Naive B cell (primary cell): ENCODE measurements around the gene CACNG7. TPM values are rescaled to one million over a fixed set of nuclear protein-coding genes. Genes with fewer than 3 reads are reported as not detected.
"Not testable (repeated sequence)": the region's sequence is repeated elsewhere in the genome, so short reads cannot be mapped to it uniquely, and the experiment has no call there.

ENCODE experiments used
- ATAC-seq, 2 donors: fragments of 150-1000 bp; cut with Tn5 transposase; 2 replicates each; pipeline ENCODE4 v1.10.0; 2021; ENCODE audit warnings: low read depth in 2 of 2, mild to moderate bottlenecking in 2 of 2, moderate library complexity in 2 of 2
- DNase-seq: peaks from one replicate; pipeline ENCODE4 v3.0.0; 2022
- H3K27ac Mint-ChIP-seq, 6 donors: one replicate each; pipeline ENCODE4 v1.8.0; 2020 to 2022; ENCODE audit warnings: mild to moderate bottlenecking in 6 of 6, mixed read lengths in 6 of 6, moderate library complexity in 5 of 6, inconsistent platforms in 2 of 6
- H3K27me3 Mint-ChIP-seq, 3 donors: one replicate each; pipeline ENCODE4 v1.8.0; 2021 to 2022; ENCODE audit warnings: mixed read lengths in 3 of 3, mild to moderate bottlenecking in 1 of 3
- H3K36me3 Mint-ChIP-seq, 2 donors: one replicate each; pipeline ENCODE4 v1.8.0; 2020 to 2022; ENCODE audit warnings: mixed read lengths in 2 of 2, inconsistent platforms in 1 of 2, mild to moderate bottlenecking in 1 of 2
- H3K4me1 Mint-ChIP-seq, 3 donors: one replicate each; pipeline ENCODE4 v1.8.0; 2020 to 2022; ENCODE audit warnings: mixed read lengths in 3 of 3, inconsistent platforms in 1 of 3, mild to moderate bottlenecking in 1 of 3, moderate library complexity in 1 of 3
- H3K4me3 Mint-ChIP-seq, 8 donors: one replicate each; pipeline ENCODE4 v1.8.0; 2020 to 2022; ENCODE audit warnings: mild to moderate bottlenecking in 8 of 8, mixed read lengths in 8 of 8, moderate library complexity in 8 of 8, inconsistent platforms in 2 of 8
- H3K9me3 Mint-ChIP-seq, 7 donors: one replicate each; pipeline ENCODE4 v1.8.0; 2020 to 2022; ENCODE audit warnings: mixed read lengths in 7 of 7, mild to moderate bottlenecking in 5 of 7, inconsistent platforms in 2 of 7, moderate library complexity in 1 of 7
- polyA plus RNA-seq, 6 donors: library from polyadenylated mRNA; unstranded; fragments of 300-500 nt; fragmentation: Illumina TruSeq; gene quantifications; one replicate each; pipeline ENCODE4 v1.2.3, GENCODE V29; 2021; ENCODE audit warnings: low read depth in 6 of 6

CACNG7 gene
- polyA plus RNA-seq, 6 donors from 2014 or later = not detected

GRCh38 chr19:53912653-53913052 is 3.6 kb downstream of the CACNG7 start:
- H3K27ac Mint-ChIP-seq = no peak overlapping the region
- ATAC-seq (no peak), DNase-seq (no peak)
- no peak overlapping the region for H3K4me3 Mint-ChIP-seq
- peaks cover 2 to 15% (median 12%) of the 10 kb centered on the region in 7 donors for H3K9me3 Mint-ChIP-seq
- H3K27me3 Mint-ChIP-seq = peaks cover 64 to 91% (median 69%) of the 10 kb centered on the region in 3 donors
- peaks cover 18 to 28% (median 20%) of the 10 kb centered on the region in 3 donors for H3K4me1 Mint-ChIP-seq
- peaks cover 0 to 48% of the 10 kb centered on the region in 2 donors for H3K36me3 Mint-ChIP-seq

- Mint-ChIP-seq H3K27ac (peak overlapping the region in 1 of 6 donors; percentile 19), H3K4me1 (peaks cover 1 to 7% (median 3%) of the 10 kb centered on the region in 3 donors), H3K27me3 (peaks cover 48 to 75% (median 50%) of the 10 kb centered on the region in 3 donors), H3K36me3 (peaks cover 0 to 27% of the 10 kb centered on the region in 2 donors), H3K9me3 (peaks cover 0 to 12% (median 8%) of the 10 kb centered on the region in 7 donors), H3K4me3 (peak overlapping the region in 2 of 8 donors; percentile 16 to 75)
- ATAC-seq (peak in 1 of 2 donors; percentile 28), DNase-seq (no peak)
Observed at GRCh38 chr19:53915000-53915399, 5.9 kb downstream of the CACNG7 start.

- H3K36me3 Mint-ChIP-seq = peaks cover 0 to 19% of the 10 kb centered on the region in 2 donors
- DNase-seq = no peak
- H3K4me3 Mint-ChIP-seq = no peak overlapping the region
- ATAC-seq = no peak
- H3K27me3 Mint-ChIP-seq = peaks cover 37 to 65% (median 41%) of the 10 kb centered on the region in 3 donors
- no peak overlapping the region for H3K27ac Mint-ChIP-seq
- no peaks in the 10 kb centered on the region for H3K4me1 Mint-ChIP-seq
- H3K9me3 Mint-ChIP-seq = peaks cover 0 to 12% (median 8%) of the 10 kb centered on the region in 7 donors
Observed at GRCh38 chr19:53916004-53916403, 6.9 kb downstream of the CACNG7 start.

DNA sequence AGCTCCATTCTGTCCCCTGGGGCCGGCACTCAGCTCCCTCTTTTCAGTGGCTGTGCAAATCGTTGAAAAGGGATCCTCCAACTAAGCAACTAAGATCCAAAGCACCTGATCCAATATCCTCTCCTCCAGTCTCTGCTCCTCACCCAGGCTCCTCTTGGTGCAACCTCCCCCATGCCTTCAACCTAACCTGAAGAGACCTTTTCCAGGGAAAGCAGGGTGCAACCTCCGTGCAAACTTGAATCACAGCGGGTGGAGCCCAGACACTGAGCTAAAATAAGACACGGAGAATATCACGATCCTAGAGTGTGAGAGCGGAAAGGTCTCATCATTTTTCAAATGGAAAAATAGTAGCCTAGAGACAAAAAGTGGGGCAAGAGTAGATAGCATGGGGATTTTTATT is 8.3 kb downstream of the CACNG7 start:
- ATAC-seq (no peak), DNase-seq (no peak)
- Mint-ChIP-seq H3K27me3 (peaks cover 24 to 51% (median 29%) of the 10 kb centered on the region in 3 donors), H3K36me3 (peaks cover 0 to 12% of the 10 kb centered on the region in 2 donors), H3K4me3 (no peak overlapping the region), H3K4me1 (no peaks in the 10 kb centered on the region), H3K27ac (no peak overlapping the region), H3K9me3 (peaks cover 0 to 9% (median 7%) of the 10 kb centered on the region in 7 donors)

DNA sequence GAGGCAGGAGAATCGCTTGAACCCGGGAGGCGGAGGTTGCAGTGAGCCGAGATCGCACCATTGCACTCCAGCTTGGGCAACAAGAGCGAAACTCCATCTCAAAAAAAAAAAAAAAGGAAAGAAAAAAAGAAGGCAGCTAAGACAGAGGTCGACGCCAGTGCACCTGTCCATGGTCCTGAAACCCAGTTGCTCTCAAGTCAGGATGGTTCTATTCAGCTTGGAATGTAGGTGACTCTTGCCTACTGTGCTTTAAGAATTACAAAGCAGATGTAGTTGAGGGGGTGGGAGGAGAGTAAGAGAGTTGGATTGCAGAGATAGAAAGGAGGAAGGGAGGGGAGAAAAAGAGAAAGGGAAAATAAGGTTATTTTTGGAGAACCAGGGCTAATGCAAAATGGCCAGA is 18.7 kb downstream of the CACNG7 start:
- no peak overlapping the region for H3K4me3 Mint-ChIP-seq
- no peak overlapping the region for H3K27ac Mint-ChIP-seq
- peaks cover 0 to 8% (median 3%) of the 10 kb centered on the region in 7 donors for H3K9me3 Mint-ChIP-seq
- H3K4me1 Mint-ChIP-seq = no peaks in the 10 kb centered on the region
- ATAC-seq (no peak), DNase-seq (no peak)
- peaks cover 0 to 18% (median 5%) of the 10 kb centered on the region in 3 donors for H3K27me3 Mint-ChIP-seq
- H3K36me3 Mint-ChIP-seq = no peaks in the 10 kb centered on the region

DNA sequence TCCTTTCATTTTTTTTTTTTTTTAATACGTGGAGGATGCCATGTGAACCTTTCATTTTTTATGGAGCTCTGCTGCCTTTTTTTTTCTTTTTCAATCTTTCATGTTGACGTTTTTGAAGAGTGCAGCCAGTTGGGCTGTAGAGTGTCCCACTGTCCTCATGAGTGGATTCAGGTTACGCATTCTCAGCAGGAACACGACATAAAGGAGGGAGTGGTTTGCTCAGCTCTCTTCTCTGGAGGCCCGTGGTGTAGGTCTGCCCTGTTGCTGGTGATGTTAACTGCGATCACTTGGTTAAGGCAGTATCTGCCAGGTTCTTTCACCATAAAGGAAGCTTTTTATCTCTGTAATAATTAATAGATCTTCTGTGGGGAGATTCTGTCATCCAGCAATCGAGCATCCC is 27.0 kb downstream of the CACNG7 start:
- no peaks in the 10 kb centered on the region for H3K4me1 Mint-ChIP-seq
- H3K36me3 Mint-ChIP-seq = peaks cover 0 to 5% of the 10 kb centered on the region in 2 donors
- peaks cover 0 to 9% (median 1%) of the 10 kb centered on the region in 7 donors for H3K9me3 Mint-ChIP-seq
- ATAC-seq = no peak
- peaks cover 24 to 38% (median 30%) of the 10 kb centered on the region in 3 donors for H3K27me3 Mint-ChIP-seq
- peak overlapping the region in 1 of 8 donors; percentile 68 for H3K4me3 Mint-ChIP-seq
- H3K27ac Mint-ChIP-seq = no peak overlapping the region
- no peak for DNase-seq

DNA sequence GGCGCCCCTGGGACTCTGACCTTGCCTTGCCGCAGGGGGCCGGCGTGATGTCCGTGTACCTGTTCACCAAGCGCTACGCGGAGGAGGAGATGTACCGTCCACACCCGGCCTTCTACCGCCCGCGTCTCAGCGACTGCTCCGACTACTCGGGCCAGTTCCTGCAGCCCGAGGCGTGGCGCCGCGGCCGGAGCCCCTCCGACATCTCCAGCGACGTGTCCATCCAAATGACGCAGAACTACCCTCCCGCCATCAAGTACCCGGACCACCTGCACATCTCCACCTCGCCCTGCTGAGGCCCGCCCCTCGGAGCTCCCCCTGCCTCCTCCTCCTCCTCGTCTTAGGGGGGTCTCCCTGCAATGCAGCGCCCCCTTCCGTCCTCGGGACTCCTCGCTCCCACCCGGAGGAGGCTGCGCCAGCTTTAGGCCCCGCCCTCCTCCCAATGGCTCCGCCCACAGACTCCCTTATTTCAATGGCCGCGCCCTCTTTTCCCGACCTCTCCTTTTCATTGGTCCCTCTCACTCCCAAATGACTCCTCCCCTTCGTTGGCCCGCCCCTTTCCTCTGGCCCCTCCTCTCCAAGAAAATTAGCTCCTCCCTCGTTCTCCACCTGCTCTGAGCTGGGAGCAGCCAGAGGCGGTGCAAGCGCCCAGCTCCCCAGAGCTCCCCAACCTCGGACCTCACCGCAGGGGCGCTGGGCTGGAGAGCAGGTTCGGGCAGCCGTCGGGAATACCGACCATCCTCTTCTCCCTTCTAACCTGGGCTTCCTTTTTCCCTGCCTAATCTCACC is 33.1 kb downstream of the CACNG7 start:
- no peak for ATAC-seq
- Mint-ChIP-seq H3K27me3 (peaks cover 56 to 83% (median 80%) of the 10 kb centered on the region in 3 donors), H3K9me3 (peaks cover 6 to 15% (median 8%) of the 10 kb centered on the region in 7 donors), H3K27ac (no peak overlapping the region), H3K4me3 (no peak overlapping the region), H3K4me1 (peaks cover 4 to 12% (median 11%) of the 10 kb centered on the region in 3 donors), H3K36me3 (peaks cover 5 to 16% of the 10 kb centered on the region in 2 donors)
- DNase-seq = no peak

- DNase-seq (no peak), ATAC-seq (no peak)
- Mint-ChIP-seq H3K9me3 (peaks cover 6 to 15% (median 8%) of the 10 kb centered on the region in 7 donors), H3K36me3 (peaks cover 5 to 19% of the 10 kb centered on the region in 2 donors), H3K27me3 (peaks cover 48 to 74% (median 72%) of the 10 kb centered on the region in 3 donors), H3K4me3 (no peak overlapping the region), H3K27ac (no peak overlapping the region), H3K4me1 (peaks cover 4 to 12% (median 11%) of the 10 kb centered on the region in 3 donors)
Observed at GRCh38 chr19:53944416-53944815, 35.3 kb downstream of the CACNG7 start.

- no peak overlapping the region for H3K27ac Mint-ChIP-seq
- H3K36me3 Mint-ChIP-seq = peaks cover 5 to 19% of the 10 kb centered on the region in 2 donors
- H3K9me3 Mint-ChIP-seq = peaks cover 2 to 15% (median 6%) of the 10 kb centered on the region in 7 donors
- peaks cover 43 to 69% (median 67%) of the 10 kb centered on the region in 3 donors for H3K27me3 Mint-ChIP-seq
- peaks cover 4 to 12% (median 11%) of the 10 kb centered on the region in 3 donors for H3K4me1 Mint-ChIP-seq
- no peak for ATAC-seq
- H3K4me3 Mint-ChIP-seq = peak overlapping the region in 1 of 8 donors; percentile 10
- no peak for DNase-seq
Observed at GRCh38 chr19:53944933-53945332, 35.9 kb downstream of the CACNG7 start.

DNA sequence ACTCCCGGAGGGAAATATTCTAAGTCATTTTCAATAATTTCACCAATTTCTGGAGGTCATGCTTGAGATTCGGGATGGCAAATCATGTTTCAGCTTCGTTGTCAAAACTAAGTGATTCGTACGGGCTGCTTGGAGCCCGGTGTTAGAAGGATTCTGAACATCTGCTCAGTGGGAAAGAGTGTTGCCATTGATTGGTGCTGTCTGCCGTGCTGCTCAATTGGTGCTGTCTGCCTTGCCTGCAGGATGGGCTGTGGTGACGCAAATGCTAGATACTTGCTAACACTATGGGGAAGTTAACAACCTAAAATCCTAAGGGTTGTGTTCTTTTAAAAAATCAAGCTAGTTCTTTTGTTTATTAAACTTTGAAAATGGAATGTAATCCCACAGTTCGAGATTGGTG is 36.4 kb downstream of the CACNG7 start:
- Mint-ChIP-seq H3K27ac (no peak overlapping the region), H3K36me3 (peaks cover 2 to 19% of the 10 kb centered on the region in 2 donors), H3K4me1 (peaks cover 4 to 12% (median 11%) of the 10 kb centered on the region in 3 donors), H3K27me3 (peaks cover 38 to 64% (median 62%) of the 10 kb centered on the region in 3 donors), H3K4me3 (no peak overlapping the region), H3K9me3 (peaks cover 2 to 15% (median 6%) of the 10 kb centered on the region in 7 donors)
- no peak for ATAC-seq
- DNase-seq = no peak

- ATAC-seq (no peak), DNase-seq (no peak)
- Mint-ChIP-seq H3K4me3 (no peak overlapping the region), H3K9me3 (peaks cover 2 to 14% (median 6%) of the 10 kb centered on the region in 7 donors), H3K4me1 (peaks cover 4 to 12% (median 11%) of the 10 kb centered on the region in 3 donors), H3K27me3 (peaks cover 36 to 58% (median 58%) of the 10 kb centered on the region in 3 donors), H3K27ac (no peak overlapping the region), H3K36me3 (peaks cover 0 to 19% of the 10 kb centered on the region in 2 donors)
Observed at GRCh38 chr19:53945998-53946397, 36.9 kb downstream of the CACNG7 start.

- Mint-ChIP-seq H3K27me3 (peaks cover 42 to 51% (median 50%) of the 10 kb centered on the region in 3 donors), H3K36me3 (peaks cover 0 to 13% of the 10 kb centered on the region in 2 donors), H3K4me1 (peaks cover 0 to 6% (median 6%) of the 10 kb centered on the region in 3 donors), H3K4me3 (no peak overlapping the region), H3K27ac (no peak overlapping the region), H3K9me3 (peaks cover 2 to 12% (median 6%) of the 10 kb centered on the region in 7 donors)
- ATAC-seq (no peak), DNase-seq (no peak)
Observed at GRCh38 chr19:53947624-53948023, 38.5 kb downstream of the CACNG7 start.

DNA sequence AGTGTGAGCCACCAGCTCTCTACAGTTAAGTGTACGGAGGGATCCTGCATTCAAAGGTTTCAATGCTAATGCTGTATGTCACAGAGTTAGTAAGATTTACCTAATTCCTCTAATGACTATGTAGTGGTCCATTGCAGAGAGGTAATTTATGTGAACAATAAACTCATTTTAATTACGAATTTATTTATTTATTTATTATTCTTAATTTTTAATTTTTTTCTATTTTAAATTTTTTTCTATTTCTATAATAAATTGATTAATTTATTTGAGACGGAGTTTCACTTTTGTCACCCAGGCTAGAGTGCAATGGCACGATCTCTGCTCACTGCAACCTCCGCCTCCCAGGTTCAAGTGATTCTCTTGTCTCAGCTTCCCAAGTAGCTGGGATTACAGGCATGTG is 39.5 kb downstream of the CACNG7 start:
- not testable (repeated sequence) for DNase-seq, ATAC-seq, H3K27ac Mint-ChIP-seq, H3K4me1 Mint-ChIP-seq, H3K36me3 Mint-ChIP-seq, H3K4me3 Mint-ChIP-seq, H3K9me3 Mint-ChIP-seq
- H3K27me3 Mint-ChIP-seq = peaks cover 40 to 41% (median 40%) of the 10 kb centered on the region in 3 donors
